SU-DHL-6 (cell line): ENCODE measurements around the gene SLC7A7.

Source experiments
- EZH2phosphoT487 ChIP-seq: fragments of 200-600 bp; sonication (generic), shearing (Covaris generic); conservative IDR thresholded peaks from 2 replicates; pipeline ENCODE4 v1.6.1; 2018; ENCODE audit warnings: mild to moderate bottlenecking, antibody characterized with exemption, low read length, moderate library complexity, mixed read lengths
- TF ChIP-seq, protein P1 (sequence below): fragments of 200-600 bp; sonication (generic); IDR thresholded peaks from one replicate; pipeline ENCODE4 v1.5.1; 2017; ENCODE audit warnings: antibody characterized with exemption, mild to moderate bottlenecking, low read length, moderate library complexity; ENCODE audit not compliant: insufficient read depth, poor library complexity, severe bottlenecking

DNA sequence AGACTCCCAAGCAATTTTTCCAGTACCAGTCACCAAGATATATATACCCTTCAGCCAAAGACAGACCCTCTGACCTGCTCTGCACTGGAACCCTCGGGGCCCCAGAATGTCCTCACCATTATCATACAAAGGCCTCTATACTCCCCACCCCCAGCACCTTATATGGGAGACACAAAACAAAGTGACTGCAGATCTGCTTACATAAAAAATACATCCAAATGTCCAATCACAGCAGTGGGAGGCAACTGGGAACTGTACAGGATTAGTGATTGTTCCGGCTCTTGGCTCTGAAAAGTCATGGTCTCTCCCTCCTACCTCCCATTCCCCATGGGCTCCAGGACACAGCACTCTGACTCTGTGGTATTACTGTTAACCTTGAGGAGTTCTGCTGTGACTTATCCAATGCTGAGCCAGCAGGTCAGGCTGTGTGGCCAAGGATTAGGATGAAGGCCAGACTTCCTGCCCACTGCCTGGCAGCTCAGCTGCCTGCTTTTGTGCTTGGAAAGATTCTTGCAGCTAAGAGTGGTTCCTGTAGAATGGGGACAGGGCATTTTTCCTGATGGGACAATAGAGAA, 35.0 kb downstream of the SLC7A7 start:
- TF ChIP-seq, protein P1, sequence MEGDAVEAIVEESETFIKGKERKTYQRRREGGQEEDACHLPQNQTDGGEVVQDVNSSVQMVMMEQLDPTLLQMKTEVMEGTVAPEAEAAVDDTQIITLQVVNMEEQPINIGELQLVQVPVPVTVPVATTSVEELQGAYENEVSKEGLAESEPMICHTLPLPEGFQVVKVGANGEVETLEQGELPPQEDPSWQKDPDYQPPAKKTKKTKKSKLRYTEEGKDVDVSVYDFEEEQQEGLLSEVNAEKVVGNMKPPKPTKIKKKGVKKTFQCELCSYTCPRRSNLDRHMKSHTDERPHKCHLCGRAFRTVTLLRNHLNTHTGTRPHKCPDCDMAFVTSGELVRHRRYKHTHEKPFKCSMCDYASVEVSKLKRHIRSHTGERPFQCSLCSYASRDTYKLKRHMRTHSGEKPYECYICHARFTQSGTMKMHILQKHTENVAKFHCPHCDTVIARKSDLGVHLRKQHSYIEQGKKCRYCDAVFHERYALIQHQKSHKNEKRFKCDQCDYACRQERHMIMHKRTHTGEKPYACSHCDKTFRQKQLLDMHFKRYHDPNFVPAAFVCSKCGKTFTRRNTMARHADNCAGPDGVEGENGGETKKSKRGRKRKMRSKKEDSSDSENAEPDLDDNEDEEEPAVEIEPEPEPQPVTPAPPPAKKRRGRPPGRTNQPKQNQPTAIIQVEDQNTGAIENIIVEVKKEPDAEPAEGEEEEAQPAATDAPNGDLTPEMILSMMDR: no peak
- TF ChIP-seq EZH2phosphoT487: no peak
